WERI-Rb-1 (cell line): Measurements from ENCODE around the gene LARP4.

ENCODE experiments used
- DNase-seq: peaks from one replicate; pipeline ENCODE4 v3.0.0-alpha.2; 2020
- H3K27ac ChIP-seq: fragments of 250-450 bp; sonication (Bioruptor Pico); 2 replicates; pipeline ENCODE4 v1.5.1; 2020; ENCODE audit warnings: mild to moderate bottlenecking, moderate library complexity
- H3K27me3 ChIP-seq: fragments of 250-450 bp; sonication (Bioruptor Pico); 2 replicates; pipeline ENCODE4 v1.5.1; 2021; ENCODE audit warnings: mild to moderate bottlenecking, low read depth, moderate library complexity; ENCODE audit not compliant: insufficient read depth, severe bottlenecking
- H3K36me3 ChIP-seq: fragments of 250-450 bp; sonication (Bioruptor Pico); 2 replicates; pipeline ENCODE4 v1.5.1; 2020; ENCODE audit warnings: mild to moderate bottlenecking, moderate library complexity
- H3K4me3 ChIP-seq: 2 replicates; pipeline ENCODE4 v1.5.1; 2011; ENCODE audit warnings: low read depth, mild to moderate bottlenecking, control low read depth, low read length
- H3K9me3 ChIP-seq: fragments of 250-450 bp; sonication (Bioruptor Pico); 2 replicates; pipeline ENCODE4 v1.5.1; 2021; ENCODE audit warnings: mild to moderate bottlenecking, moderate library complexity; ENCODE audit not compliant: severe bottlenecking
- CTCF ChIP-seq: IDR thresholded peaks from 2 replicates; pipeline ENCODE4 v1.5.1; 2011; ENCODE audit warnings: low read depth, mild to moderate bottlenecking, control low read depth, inconsistent platforms, low read length

Gene LARP4

GRCh38 chr12:50524621-50525020, 123.9 kb downstream of the LARP4 start:
- no peak overlapping the region for H3K4me3 ChIP-seq
- no peaks in the 10 kb centered on the region for H3K36me3 ChIP-seq
- no peak for DNase-seq
- no peaks in the 10 kb centered on the region for H3K27me3 ChIP-seq
- no peak overlapping the region for H3K27ac ChIP-seq
- TF ChIP-seq CTCF, result no peak
- H3K9me3 ChIP-seq, result no peaks in the 10 kb centered on the region

- Histone ChIP-seq H3K27ac (no peak overlapping the region), H3K27me3 (no peaks in the 10 kb centered on the region), H3K9me3 (no peaks in the 10 kb centered on the region), H3K4me3 (no peak overlapping the region), H3K36me3 (no peaks in the 10 kb centered on the region)
- TF ChIP-seq CTCF, result no peak
- DNase-seq, result no peak
These were observed 124.7 kb downstream of the LARP4 start for GRCh38 chr12:50525422-50525821.

- H3K9me3 ChIP-seq, result no peaks in the 10 kb centered on the region
- H3K27me3 ChIP-seq, result no peaks in the 10 kb centered on the region
- H3K27ac ChIP-seq, result no peak overlapping the region
- TF ChIP-seq CTCF, result no peak
- H3K4me3 ChIP-seq, result no peak overlapping the region
- DNase-seq, result no peak
- H3K36me3 ChIP-seq, result no peaks in the 10 kb centered on the region
These were observed 126.7 kb downstream of the LARP4 start for GRCh38 chr12:50527359-50527726.

- H3K4me3 ChIP-seq, result no peak overlapping the region
- no peak for TF ChIP-seq CTCF
- no peaks in the 10 kb centered on the region for H3K9me3 ChIP-seq
- no peak for DNase-seq
- no peak overlapping the region for H3K27ac ChIP-seq
- H3K36me3 ChIP-seq, result no peaks in the 10 kb centered on the region
- H3K27me3 ChIP-seq, result no peaks in the 10 kb centered on the region
These were observed 128.1 kb downstream of the LARP4 start for GRCh38 chr12:50528800-50529199.

GRCh38 chr12:50529345-50529744, 128.7 kb downstream of the LARP4 start:
- H3K4me3 ChIP-seq, result no peak overlapping the region
- H3K27me3 ChIP-seq, result no peaks in the 10 kb centered on the region
- no peak for TF ChIP-seq CTCF
- H3K27ac ChIP-seq, result no peak overlapping the region
- H3K36me3 ChIP-seq, result no peaks in the 10 kb centered on the region
- DNase-seq, result no peak
- H3K9me3 ChIP-seq, result no peaks in the 10 kb centered on the region
